ENCODE measurements around the gene CUTC. TPM values are rescaled to one million over a fixed set of nuclear protein-coding genes. Genes with fewer than 3 reads are reported as not detected.

CUTC gene
- total and polyA plus RNA-seq, 2 donors from 2014 or later: 16.5 to 19.1 TPM

DNA sequence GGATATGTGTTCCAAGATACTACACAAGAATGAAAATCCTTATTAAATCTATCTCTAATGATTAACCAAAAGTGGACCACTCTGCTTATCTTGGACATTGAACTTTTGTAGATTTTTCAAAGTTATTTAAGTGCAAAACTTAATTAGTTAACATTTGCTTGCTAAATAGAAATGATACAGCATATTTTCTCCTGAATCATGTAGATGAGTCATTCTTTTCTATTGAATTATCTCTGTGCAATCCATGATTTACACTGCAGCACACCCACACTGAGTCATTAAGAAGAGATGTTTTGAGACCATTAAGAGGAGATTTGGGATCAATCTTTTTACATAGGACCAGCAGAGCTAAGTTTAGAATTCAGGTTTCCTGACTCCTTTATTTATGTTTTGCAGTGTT, 43.8 kb downstream of the CUTC start:
- H3K27me3 ChIP-seq (ENCODE audit: control insufficient read depth, insufficient read depth, low read length): no peaks in the 10 kb centered on the region
- peak; percentile 88 for FAIRE-seq

DNA sequence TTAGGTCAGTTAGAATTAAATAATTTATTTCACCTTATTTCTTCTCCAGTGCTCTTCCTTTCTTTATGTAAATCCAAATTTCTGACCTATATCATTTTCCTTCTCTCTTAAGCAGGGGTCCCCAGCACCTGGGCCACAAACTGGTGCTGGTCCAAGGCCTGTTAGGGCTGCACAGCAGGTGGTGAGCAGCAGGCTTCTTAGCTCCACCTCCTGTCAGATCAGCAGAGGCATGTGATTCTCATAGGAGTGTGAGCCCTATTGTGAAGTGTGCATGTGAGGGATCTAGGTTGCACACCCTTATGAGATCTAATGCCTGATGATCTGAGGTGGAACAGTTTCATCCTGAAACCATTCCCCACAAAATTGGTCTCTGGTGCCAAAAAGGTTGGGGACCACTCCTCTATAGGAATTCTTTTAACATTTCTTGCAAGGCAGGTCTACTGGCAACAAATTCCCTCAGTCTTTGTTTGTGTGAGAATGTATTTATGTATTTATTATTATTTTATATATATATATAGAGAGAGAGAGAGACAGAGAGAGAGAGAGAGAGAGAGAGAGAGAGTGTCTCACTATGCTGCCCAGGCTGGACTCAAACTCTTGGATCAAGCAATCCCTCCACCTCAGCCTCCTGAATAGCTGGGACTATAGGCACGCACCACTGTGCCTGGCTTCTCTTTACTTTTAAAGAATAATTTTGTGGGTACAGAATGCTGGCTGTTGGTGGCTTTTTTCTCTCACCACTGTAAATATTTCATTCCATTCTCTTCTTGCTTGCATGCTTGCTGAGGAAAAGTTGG, 46.1 kb downstream of the CUTC start:
- no peaks in the 10 kb centered on the region for H3K36me3 ChIP-seq (ENCODE audit: control insufficient read depth in 2 of 3, insufficient read depth in 3 of 3, low read length in 3 of 3)
- no peaks in the 10 kb centered on the region for H3K9me3 ChIP-seq (ENCODE audit: control insufficient read depth in 2 of 3, insufficient read depth in 1 of 3, low read length in 3 of 3)
- H3K4me1 ChIP-seq (ENCODE audit: control insufficient read depth in 2 of 3, insufficient read depth in 2 of 3, low read depth in 1 of 3, low read length in 3 of 3): peaks cover 0 to 15% (median 5%) of the 10 kb centered on the region in 3 donors
- H3K4me3 ChIP-seq (ENCODE audit: low read length in 3 of 3): no peak overlapping the region
- no peak for FAIRE-seq
- no peak for DNase-seq
- no peaks in the 10 kb centered on the region for H3K27me3 ChIP-seq (ENCODE audit: control insufficient read depth, insufficient read depth, low read length)
- TF ChIP-seq, protein P1, sequence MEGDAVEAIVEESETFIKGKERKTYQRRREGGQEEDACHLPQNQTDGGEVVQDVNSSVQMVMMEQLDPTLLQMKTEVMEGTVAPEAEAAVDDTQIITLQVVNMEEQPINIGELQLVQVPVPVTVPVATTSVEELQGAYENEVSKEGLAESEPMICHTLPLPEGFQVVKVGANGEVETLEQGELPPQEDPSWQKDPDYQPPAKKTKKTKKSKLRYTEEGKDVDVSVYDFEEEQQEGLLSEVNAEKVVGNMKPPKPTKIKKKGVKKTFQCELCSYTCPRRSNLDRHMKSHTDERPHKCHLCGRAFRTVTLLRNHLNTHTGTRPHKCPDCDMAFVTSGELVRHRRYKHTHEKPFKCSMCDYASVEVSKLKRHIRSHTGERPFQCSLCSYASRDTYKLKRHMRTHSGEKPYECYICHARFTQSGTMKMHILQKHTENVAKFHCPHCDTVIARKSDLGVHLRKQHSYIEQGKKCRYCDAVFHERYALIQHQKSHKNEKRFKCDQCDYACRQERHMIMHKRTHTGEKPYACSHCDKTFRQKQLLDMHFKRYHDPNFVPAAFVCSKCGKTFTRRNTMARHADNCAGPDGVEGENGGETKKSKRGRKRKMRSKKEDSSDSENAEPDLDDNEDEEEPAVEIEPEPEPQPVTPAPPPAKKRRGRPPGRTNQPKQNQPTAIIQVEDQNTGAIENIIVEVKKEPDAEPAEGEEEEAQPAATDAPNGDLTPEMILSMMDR (IDR thresholded peaks at IDR 0.05; ENCODE audit: borderline replicate concordance, extremely low read depth, insufficient read depth): no peak
- H3K9ac ChIP-seq (ENCODE audit: low read length in 3 of 3): no peak overlapping the region
- H3K27ac ChIP-seq (ENCODE audit: low read depth in 2 of 2, low read length in 2 of 2): no peak overlapping the region
- intact Hi-C loops (cut with DNase I): no loop called here

More for the DNA sequence above, 43.8 kb downstream of the CUTC start:
- H3K36me3 ChIP-seq (ENCODE audit: control insufficient read depth in 2 of 3, insufficient read depth in 3 of 3, low read length in 3 of 3): no peaks in the 10 kb centered on the region
- DNase-seq: no peak
- H3K9me3 ChIP-seq (ENCODE audit: control insufficient read depth in 2 of 3, insufficient read depth in 1 of 3, low read length in 3 of 3): no peaks in the 10 kb centered on the region
- H3K4me1 ChIP-seq (ENCODE audit: control insufficient read depth in 2 of 3, insufficient read depth in 2 of 3, low read depth in 1 of 3, low read length in 3 of 3): peaks cover 0 to 6% (median 0%) of the 10 kb centered on the region in 3 donors
- H3K27ac ChIP-seq (ENCODE audit: low read depth in 2 of 2, low read length in 2 of 2): no peak overlapping the region
- no peak overlapping the region for H3K9ac ChIP-seq (ENCODE audit: low read length in 3 of 3)
- no peak overlapping the region for H3K4me3 ChIP-seq (ENCODE audit: low read length in 3 of 3)
- TF ChIP-seq, protein P1 (IDR thresholded peaks at IDR 0.05; ENCODE audit: borderline replicate concordance, extremely low read depth, insufficient read depth): no peak
- intact Hi-C loops (cut with DNase I): no loop called here

DNA sequence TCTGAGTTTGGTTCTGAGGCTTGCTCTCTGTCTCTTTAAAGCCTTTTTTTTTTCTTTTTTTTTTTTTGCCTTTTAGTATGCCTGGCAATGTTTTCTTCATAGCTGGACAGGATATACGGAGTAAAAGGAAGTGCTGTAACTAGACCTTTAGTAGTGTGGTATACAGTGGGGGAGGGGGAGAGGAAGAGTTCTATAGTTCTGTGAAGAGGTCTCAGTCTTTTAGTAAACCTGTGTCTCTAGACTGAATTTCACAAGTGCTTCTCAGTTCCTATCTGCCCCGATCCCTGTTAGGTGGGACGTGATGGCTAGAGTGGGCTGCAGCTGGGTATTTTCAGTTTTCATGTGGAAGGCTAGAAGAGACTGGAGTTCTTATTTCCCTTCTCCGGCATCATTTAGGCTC, 47.3 kb downstream of the CUTC start:
- Histone ChIP-seq H3K27me3 (ENCODE audit: control insufficient read depth, insufficient read depth, low read length) (no peaks in the 10 kb centered on the region), H3K27ac (ENCODE audit: low read depth in 2 of 2, low read length in 2 of 2) (peak overlapping the region; percentile 34 to 56), H3K4me1 (ENCODE audit: control insufficient read depth in 2 of 3, insufficient read depth in 2 of 3, low read depth in 1 of 3, low read length in 3 of 3) (peaks cover 0 to 15% (median 5%) of the 10 kb centered on the region in 3 donors), H3K36me3 (ENCODE audit: control insufficient read depth in 2 of 3, insufficient read depth in 3 of 3, low read length in 3 of 3) (no peaks in the 10 kb centered on the region), H3K9ac (ENCODE audit: low read length in 3 of 3) (no peak overlapping the region), H3K9me3 (ENCODE audit: control insufficient read depth in 2 of 3, insufficient read depth in 1 of 3, low read length in 3 of 3) (no peaks in the 10 kb centered on the region), H3K4me3 (ENCODE audit: low read length in 3 of 3) (peak overlapping the region in 1 of 3 donors; percentile 36)
- FAIRE-seq: no peak
- peak in 3 of 5 donors; percentile 24 to 63 (median 52) for DNase-seq
- TF ChIP-seq, protein P1 (IDR thresholded peaks at IDR 0.05; ENCODE audit: borderline replicate concordance, extremely low read depth, insufficient read depth): no peak
- intact Hi-C loops (cut with DNase I): no loop called here
